Ascending aorta (tissue), 2 donors: Measurements from ENCODE around the gene KIRREL3. TPM values are rescaled to one million over a fixed set of nuclear protein-coding genes. Genes with fewer than 3 reads are reported as not detected.

Experiments used
- DNase-seq, 2 donors: peaks; one replicate each; pipeline ENCODE4 v3.0.0-alpha.2; 2019; ENCODE audit warnings: low spot score in 2 of 2
- H3K27ac ChIP-seq, 2 donors: fragments of 200-600 bp; sonication (generic); one replicate each; pipeline ENCODE4 v1.5.1; 2016 to 2017; ENCODE audit warnings: mild to moderate bottlenecking in 1 of 2
- H3K27me3 ChIP-seq: fragments of 200-600 bp; sonication (generic); one replicate; pipeline ENCODE4 v1.5.1; 2017
- H3K36me3 ChIP-seq, 2 donors: fragments of 200-600 bp; sonication (generic); one replicate each; pipeline ENCODE4 v1.5.1; 2016
- H3K4me1 ChIP-seq, 2 donors: fragments of 200-600 bp; sonication (generic); one replicate each; pipeline ENCODE4 v1.5.1; 2016 to 2017; ENCODE audit warnings: mild to moderate bottlenecking in 1 of 2
- H3K4me3 ChIP-seq, 2 donors: fragments of 200-600 bp; sonication (generic); one replicate each; pipeline ENCODE4 v1.5.1; 2016 to 2017; ENCODE audit warnings: mild to moderate bottlenecking in 1 of 2
- H3K9me3 ChIP-seq, 2 donors: fragments of 200-600 bp; sonication (generic); one replicate each; pipeline ENCODE4 v1.5.1; 2016
- CTCF ChIP-seq, 3 experiments: fragments of 200-600 bp in 2 of 3; fragments of 450-650 bp in 1 of 3; sonication (generic) in 2 of 3; IDR thresholded peaks; one replicate each; pipeline ENCODE4 v1.5.1; 2016 to 2019; ENCODE audit warnings: antibody characterized with exemption in 3 of 3, mild to moderate bottlenecking in 1 of 3, moderate library complexity in 1 of 3
- intact Hi-C: fragments of 100-400 bp; cut with DNase I; formaldehyde crosslinking; loops from one replicate; pipeline ENCODE4 v1.15.1; 2023
- total RNA-seq: library from RNA; depleted of rRNA; stranded (reverse); fragments of >200 nt; gene quantifications from one replicate; pipeline ENCODE4 v1.1.0, GENCODE V29; 2016

KIRREL3 gene
- total RNA-seq, 1 donor from 2014 or later = not detected

GRCh38 chr11:126747315-126747714 is 253.3 kb downstream of the KIRREL3 start:
- TF ChIP-seq CTCF (IDR thresholded peaks at IDR 0.05) = no peak

GRCh38 chr11:126746443-126746842 is 254.1 kb downstream of the KIRREL3 start:
- H3K27me3 ChIP-seq = no peaks in the 10 kb centered on the region
- no peak overlapping the region for H3K27ac ChIP-seq
- H3K4me1 ChIP-seq = no peaks in the 10 kb centered on the region
- TF ChIP-seq CTCF (IDR thresholded peaks at IDR 0.05) = no peak
- H3K9me3 ChIP-seq = no peaks in the 10 kb centered on the region
- intact Hi-C loops = no loop called here
- no peak for DNase-seq
- H3K4me3 ChIP-seq = no peak overlapping the region
- no peaks in the 10 kb centered on the region for H3K36me3 ChIP-seq

More at GRCh38 chr11:126747315-126747714, 253.3 kb downstream of the KIRREL3 start:
- Histone ChIP-seq H3K4me3 (no peak overlapping the region), H3K36me3 (no peaks in the 10 kb centered on the region), H3K27ac (no peak overlapping the region), H3K9me3 (no peaks in the 10 kb centered on the region), H3K4me1 (no peaks in the 10 kb centered on the region), H3K27me3 (no peaks in the 10 kb centered on the region)
- intact Hi-C loops = no loop called here
- no peak for DNase-seq

GRCh38 chr11:126744699-126745098 is 255.9 kb downstream of the KIRREL3 start:
- Histone ChIP-seq H3K27ac (no peak overlapping the region), H3K9me3 (no peaks in the 10 kb centered on the region), H3K4me1 (no peaks in the 10 kb centered on the region), H3K36me3 (no peaks in the 10 kb centered on the region), H3K27me3 (no peaks in the 10 kb centered on the region), H3K4me3 (no peak overlapping the region)
- DNase-seq = no peak
- TF ChIP-seq CTCF (IDR thresholded peaks at IDR 0.05) = no peak
- intact Hi-C loops = no loop called here

GRCh38 chr11:126743628-126744027 is 256.9 kb downstream of the KIRREL3 start:
- Histone ChIP-seq H3K4me3 (no peak overlapping the region), H3K4me1 (no peaks in the 10 kb centered on the region), H3K36me3 (no peaks in the 10 kb centered on the region), H3K27me3 (no peaks in the 10 kb centered on the region), H3K9me3 (no peaks in the 10 kb centered on the region), H3K27ac (no peak overlapping the region)
- no peak for TF ChIP-seq CTCF (IDR thresholded peaks at IDR 0.05)
- no peak for DNase-seq
- intact Hi-C loops = no loop called here

- H3K9me3 ChIP-seq = no peaks in the 10 kb centered on the region
- no peaks in the 10 kb centered on the region for H3K36me3 ChIP-seq
- H3K4me1 ChIP-seq = no peaks in the 10 kb centered on the region
- intact Hi-C loops = no loop called here
- no peak for TF ChIP-seq CTCF (IDR thresholded peaks at IDR 0.05)
- no peaks in the 10 kb centered on the region for H3K27me3 ChIP-seq
- H3K27ac ChIP-seq = no peak overlapping the region
- H3K4me3 ChIP-seq = no peak overlapping the region
- DNase-seq = no peak
These were observed 258.0 kb downstream of the KIRREL3 start for GRCh38 chr11:126742582-126742981.

- Histone ChIP-seq H3K27me3 (no peaks in the 10 kb centered on the region), H3K36me3 (no peaks in the 10 kb centered on the region), H3K9me3 (no peaks in the 10 kb centered on the region), H3K4me1 (no peaks in the 10 kb centered on the region), H3K4me3 (no peak overlapping the region), H3K27ac (no peak overlapping the region)
- intact Hi-C loops = no loop called here
- no peak for TF ChIP-seq CTCF (IDR thresholded peaks at IDR 0.05)
- no peak for DNase-seq
These were observed 259.7 kb downstream of the KIRREL3 start for GRCh38 chr11:126740846-126741245.
